ENCODE data around the gene HAUS5. TPM values are rescaled to one million over a fixed set of nuclear protein-coding genes. Genes with fewer than 3 reads are reported as not detected.
A peak's percentile ranks its signal among the peaks of the same experiment; 100 is the strongest.

Gene HAUS5
- total and polyA plus RNA-seq, 10 of the 15 experiments (the other 5 are each of a cell fraction or from before 2014, with no cell fraction given) = 3.1 to 32.6 (median 17.6) TPM

DNA sequence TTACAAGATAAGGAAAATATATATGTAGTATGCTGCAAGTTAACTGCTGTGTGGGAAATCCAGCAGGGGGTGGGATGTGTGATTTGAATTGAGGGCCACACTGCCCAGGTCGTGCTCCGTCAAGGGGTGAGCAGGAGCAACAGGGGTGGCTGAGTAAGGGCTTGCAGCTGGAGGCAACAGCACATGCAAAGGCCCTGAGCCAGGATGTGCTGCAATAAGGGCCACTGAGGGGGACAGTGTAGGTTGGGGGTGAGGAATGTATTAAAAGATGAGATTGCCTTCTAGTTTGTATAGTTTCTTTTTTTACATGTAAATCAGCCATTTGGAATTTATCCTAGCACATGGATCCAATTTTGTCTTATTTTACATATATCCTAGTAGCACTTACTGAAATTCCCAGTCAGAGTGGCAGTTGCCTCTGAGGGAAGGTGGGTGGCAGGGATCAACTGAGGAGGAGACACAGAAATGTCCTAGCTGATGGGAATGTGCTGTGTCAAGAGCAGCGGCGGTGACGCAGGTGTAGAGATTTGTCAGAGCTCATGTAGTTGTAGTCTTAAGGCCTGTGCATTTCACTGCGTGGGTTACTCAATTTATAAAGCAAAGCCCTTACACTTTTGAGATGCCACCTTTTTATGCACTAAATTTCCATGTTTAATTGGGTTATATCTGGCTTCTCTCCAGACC lies 10.9 kb downstream of the HAUS5 start (continued):
- no peak for TF ChIP-seq RB1 (IDR thresholded peaks at IDR 0.05; ENCODE audit: borderline replicate concordance)
- no peak for TF ChIP-seq PML (IDR thresholded peaks at IDR 0.05; ENCODE audit: low read length)
- TF ChIP-seq POLR2AphosphoS5 (IDR thresholded peaks at IDR 0.05; ENCODE audit: low read length) = no peak
- TF ChIP-seq GATAD2B (conservative IDR thresholded peaks at IDR 0.05; ENCODE audit: low read depth) = no peak
- TF ChIP-seq TBL1XR1 (IDR thresholded peaks at IDR 0.05; ENCODE audit: low read depth, low read length) = no peak
- TF ChIP-seq BACH1 (IDR thresholded peaks at IDR 0.05; ENCODE audit: borderline replicate concordance) = no peak
- TF ChIP-seq SRF (IDR thresholded peaks at IDR 0.05; ENCODE audit: low read depth in 2 of 2, low read length in 2 of 2) = no peak

DNA sequence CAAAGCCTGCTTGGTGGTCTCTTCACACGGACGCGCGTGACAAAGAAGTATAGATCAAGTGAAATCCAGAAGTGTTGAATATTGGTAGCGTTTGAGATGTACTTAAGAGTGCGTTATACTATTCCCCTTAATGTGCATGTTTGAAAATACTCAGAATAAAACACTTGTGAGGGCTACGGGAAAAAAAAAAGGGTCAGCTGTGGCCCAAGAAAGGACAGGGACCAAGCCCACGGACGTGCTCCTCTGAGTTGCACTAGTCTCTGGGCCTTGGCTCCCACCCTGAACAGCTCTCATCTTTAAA lies 15.7 kb downstream of the HAUS5 start:
- Histone ChIP-seq H3K36me3 (ENCODE audit: control insufficient read depth in 2 of 2, insufficient read depth in 2 of 2, low read length in 1 of 2) (peaks cover 2 to 4% of the 10 kb centered on the region in 2 experiments; a peak in 1 of 4 replicates), H3K4me2 (ENCODE audit: control insufficient read depth, insufficient read depth) (peak overlapping the region; percentile 94), H3K79me2 (ENCODE audit: control insufficient read depth, insufficient read depth, low read length) (peaks cover 10% of the 10 kb centered on the region), H3K27ac (ENCODE audit: control insufficient read depth, insufficient read depth) (peak overlapping the region; percentile 81), H3K4me3 (peak overlapping the region; percentile 84), H3K27me3 (replicated peaks in 1 of 2; ENCODE audit: control insufficient read depth in 2 of 2, insufficient read depth in 2 of 2, low read length in 1 of 2) (no peaks in the 10 kb centered on the region), H3K9me3 (replicated peaks; ENCODE audit: control insufficient read depth, insufficient read depth, low read length) (no peaks in the 10 kb centered on the region), H3K4me1 (ENCODE audit: control insufficient read depth, insufficient read depth, low read length) (no peaks in the 10 kb centered on the region; the same call in 1 of the 2 replicates), H2AFZ (ENCODE audit: control insufficient read depth, low read depth, low read length) (peak overlapping the region; percentile 82), H3K9ac (ENCODE audit: control insufficient read depth, insufficient read depth, low read length) (peak overlapping the region; percentile 91), H4K20me1 (ENCODE audit: control insufficient read depth, insufficient read depth) (no peaks in the 10 kb centered on the region)
- ChIA-PET SMC1A (ENCODE audit: uncharacterized antibody, unreplicated experiment) (no interaction called here), CTCF (no interaction called here), POLR2A (interaction anchor here (1.1 kb wide), 1 partner anchor 14 kb away, joined by 5 read pairs; the partner anchor contains the start of gene ETV2), RAD21 (ENCODE audit: unreplicated experiment) (no interaction called here)
- peak; percentile 44 for FAIRE-seq
- peak; percentile 52 for ATAC-seq
- BruUV-seq (replicated peaks) = TSS peak; percentile 100
- no peak for DNase-seq (ENCODE audit: low read depth, low spot score)
- intact Hi-C loops (cut with micrococcal nuclease; ENCODE audit: unreplicated experiment) = no loop called here
- in situ Hi-C loops (cut with MboI) = no loop called here
- 59% methylated on average over 9 of the region's 9 CpGs for WGBS (ENCODE audit: insufficient coverage, insufficient replicate concordance, low lambda C conversion rate, missing lambda C conversion rate)
- TF ChIP-seq SMARCA5 (IDR thresholded peaks at IDR 0.05) = no peak
- no peak for TF ChIP-seq CEBPB (IDR thresholded peaks at IDR 0.05; ENCODE audit: borderline replicate concordance in 1 of 2, low read depth in 2 of 2, low read length in 2 of 2)
- no peak for TF ChIP-seq PAX5 (IDR thresholded peaks at IDR 0.05; ENCODE audit: borderline replicate concordance, low read depth, low read length)
- 0 out of 2 replicates have a peak, but pooled peaks have one; percentile 11 for TF ChIP-seq YY1 (IDR thresholded peaks at IDR 0.05; ENCODE audit: low read depth, low read length)
- TF ChIP-seq BRCA1 (IDR thresholded peaks at IDR 0.05; ENCODE audit: low read depth, low read length) = no peak
- TF ChIP-seq NFXL1 (IDR thresholded peaks at IDR 0.05; ENCODE audit: borderline replicate concordance) = no peak
